ENCODE results near the gene CHRNG.
"Not testable (repeated sequence)": the region's sequence is repeated elsewhere in the genome, so short reads cannot be mapped to it uniquely, and the experiment has no call there.

The CHRNG gene

GRCh38 chr2:232562515-232563151 lies 23.1 kb downstream of the CHRNG start:
- Histone ChIP-seq H3K4me3 (ENCODE audit: insufficient read depth, low read depth, low read length, poor library complexity, severe bottlenecking) (no peak overlapping the region), H3K36me3 (ENCODE audit: control insufficient read depth, insufficient read depth, low read length) (peaks cover 65% of the 10 kb centered on the region), H3K27ac (ENCODE audit: insufficient read depth, low read length, poor library complexity, severe bottlenecking) (no peak overlapping the region), H3K9me3 (ENCODE audit: control insufficient read depth, low read length) (no peaks in the 10 kb centered on the region), H3K27me3 (replicated peaks; ENCODE audit: control insufficient read depth, insufficient read depth, low read length, poor library complexity, severe bottlenecking) (no peaks in the 10 kb centered on the region), H3K4me1 (ENCODE audit: control insufficient read depth, insufficient read depth, low read length, poor library complexity, severe bottlenecking) (no peaks in the 10 kb centered on the region)
- no peak for DNase-seq

GRCh38 chr2:232563580-232563979 lies 24.1 kb downstream of the CHRNG start:
- Histone ChIP-seq H3K4me3 (ENCODE audit: insufficient read depth, low read depth, low read length, poor library complexity, severe bottlenecking) (no peak overlapping the region), H3K9me3 (ENCODE audit: control insufficient read depth, low read length) (no peaks in the 10 kb centered on the region), H3K4me1 (ENCODE audit: control insufficient read depth, insufficient read depth, low read length, poor library complexity, severe bottlenecking) (no peaks in the 10 kb centered on the region), H3K27ac (ENCODE audit: insufficient read depth, low read length, poor library complexity, severe bottlenecking) (no peak overlapping the region), H3K36me3 (ENCODE audit: control insufficient read depth, insufficient read depth, low read length) (peaks cover 65% of the 10 kb centered on the region), H3K27me3 (replicated peaks; ENCODE audit: control insufficient read depth, insufficient read depth, low read length, poor library complexity, severe bottlenecking) (no peaks in the 10 kb centered on the region)
- DNase-seq: no peak

DNA sequence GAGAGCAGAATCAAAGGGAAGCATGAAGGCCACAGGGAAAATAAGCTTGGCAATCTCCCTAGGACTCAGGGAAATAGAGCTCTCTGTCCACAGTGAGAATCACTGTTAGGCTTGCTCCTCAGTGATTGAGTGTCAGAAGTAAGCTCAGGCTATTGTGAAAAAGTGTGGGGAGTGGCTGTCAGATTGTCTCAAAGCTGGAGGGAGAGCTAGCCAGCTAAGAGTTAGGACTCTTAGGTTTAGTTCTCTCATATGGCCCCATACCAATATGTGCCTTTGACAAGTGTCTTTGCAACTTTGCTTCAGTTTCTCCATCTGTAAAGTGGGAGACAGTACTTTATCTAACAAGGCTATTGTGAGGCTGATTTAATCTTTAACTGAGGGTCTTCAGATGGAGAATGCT lies 28.2 kb downstream of the CHRNG start:
- Histone ChIP-seq H3K4me3 (ENCODE audit: insufficient read depth, low read depth, low read length, poor library complexity, severe bottlenecking) (no peak overlapping the region), H3K9me3 (ENCODE audit: control insufficient read depth, low read length) (no peaks in the 10 kb centered on the region), H3K27me3 (replicated peaks; ENCODE audit: control insufficient read depth, insufficient read depth, low read length, poor library complexity, severe bottlenecking) (no peaks in the 10 kb centered on the region), H3K27ac (ENCODE audit: insufficient read depth, low read length, poor library complexity, severe bottlenecking) (no peak overlapping the region), H3K36me3 (ENCODE audit: control insufficient read depth, insufficient read depth, low read length) (peaks cover 64% of the 10 kb centered on the region), H3K4me1 (ENCODE audit: control insufficient read depth, insufficient read depth, low read length, poor library complexity, severe bottlenecking) (no peaks in the 10 kb centered on the region)
- no peak for DNase-seq

DNA sequence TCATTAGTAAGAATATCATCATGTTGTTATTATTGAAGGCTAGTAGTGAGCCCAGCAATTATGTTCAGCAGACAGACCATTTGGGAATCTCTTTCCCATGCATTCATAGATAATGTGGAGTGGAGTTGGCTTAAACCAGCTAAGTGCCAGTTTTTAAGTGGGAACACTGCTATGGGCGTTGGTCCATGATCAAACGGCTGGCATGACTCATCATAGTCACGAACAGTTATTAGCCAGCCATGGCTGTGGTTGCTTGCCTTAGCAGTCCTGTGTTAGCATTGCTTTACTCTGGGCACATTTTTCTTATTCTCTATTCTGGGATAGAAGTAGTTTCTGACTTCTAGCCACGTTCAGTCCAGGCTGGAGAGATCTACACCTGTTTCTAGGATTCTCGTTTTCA lies 28.7 kb downstream of the CHRNG start:
- no peaks in the 10 kb centered on the region for H3K27me3 ChIP-seq (replicated peaks; ENCODE audit: control insufficient read depth, insufficient read depth, low read length, poor library complexity, severe bottlenecking)
- no peak for DNase-seq
- H3K36me3 ChIP-seq (ENCODE audit: control insufficient read depth, insufficient read depth, low read length): peaks cover 68% of the 10 kb centered on the region
- H3K4me3 ChIP-seq (ENCODE audit: insufficient read depth, low read depth, low read length, poor library complexity, severe bottlenecking): no peak overlapping the region
- no peak overlapping the region for H3K27ac ChIP-seq (ENCODE audit: insufficient read depth, low read length, poor library complexity, severe bottlenecking)
- H3K9me3 ChIP-seq (ENCODE audit: control insufficient read depth, low read length): no peaks in the 10 kb centered on the region
- H3K4me1 ChIP-seq (ENCODE audit: control insufficient read depth, insufficient read depth, low read length, poor library complexity, severe bottlenecking): no peaks in the 10 kb centered on the region

GRCh38 chr2:232569541-232569940 lies 30.0 kb downstream of the CHRNG start:
- no peak overlapping the region for H3K4me3 ChIP-seq (ENCODE audit: insufficient read depth, low read depth, low read length, poor library complexity, severe bottlenecking)
- no peaks in the 10 kb centered on the region for H3K27me3 ChIP-seq (replicated peaks; ENCODE audit: control insufficient read depth, insufficient read depth, low read length, poor library complexity, severe bottlenecking)
- no peaks in the 10 kb centered on the region for H3K4me1 ChIP-seq (ENCODE audit: control insufficient read depth, insufficient read depth, low read length, poor library complexity, severe bottlenecking)
- H3K27ac ChIP-seq (ENCODE audit: insufficient read depth, low read length, poor library complexity, severe bottlenecking): no peak overlapping the region
- peaks cover 73% of the 10 kb centered on the region for H3K36me3 ChIP-seq (ENCODE audit: control insufficient read depth, insufficient read depth, low read length)
- no peaks in the 10 kb centered on the region for H3K9me3 ChIP-seq (ENCODE audit: control insufficient read depth, low read length)
- no peak for DNase-seq

DNA sequence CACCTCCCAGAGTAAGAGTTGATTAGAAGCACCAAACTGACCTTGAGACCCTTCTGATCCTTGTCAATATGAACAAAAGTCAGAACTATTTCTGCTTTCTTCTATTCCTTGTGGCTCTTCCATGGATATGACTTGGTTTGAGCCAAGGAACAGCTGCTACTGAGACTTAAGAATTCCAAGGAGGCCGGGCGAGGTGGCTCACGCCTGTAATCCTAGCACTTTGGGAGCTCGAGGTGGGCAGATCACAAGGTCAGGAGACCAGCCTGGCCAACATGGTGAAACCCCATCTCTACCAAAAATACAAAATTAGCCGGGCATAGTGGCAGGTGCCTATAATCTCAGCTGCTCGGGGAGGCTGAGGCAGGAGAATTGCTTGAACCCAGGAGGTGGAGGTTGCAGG lies 31.0 kb downstream of the CHRNG start:
- not testable (repeated sequence) for H3K4me3 ChIP-seq (ENCODE audit: insufficient read depth, low read depth, low read length, poor library complexity, severe bottlenecking); DNase-seq; H3K27ac ChIP-seq (ENCODE audit: insufficient read depth, low read length, poor library complexity, severe bottlenecking); H3K27me3 ChIP-seq (replicated peaks; ENCODE audit: control insufficient read depth, insufficient read depth, low read length, poor library complexity, severe bottlenecking); H3K4me1 ChIP-seq (ENCODE audit: control insufficient read depth, insufficient read depth, low read length, poor library complexity, severe bottlenecking); H3K9me3 ChIP-seq (ENCODE audit: control insufficient read depth, low read length)
- H3K36me3 ChIP-seq (ENCODE audit: control insufficient read depth, insufficient read depth, low read length): peaks cover 71% of the 10 kb centered on the region

DNA sequence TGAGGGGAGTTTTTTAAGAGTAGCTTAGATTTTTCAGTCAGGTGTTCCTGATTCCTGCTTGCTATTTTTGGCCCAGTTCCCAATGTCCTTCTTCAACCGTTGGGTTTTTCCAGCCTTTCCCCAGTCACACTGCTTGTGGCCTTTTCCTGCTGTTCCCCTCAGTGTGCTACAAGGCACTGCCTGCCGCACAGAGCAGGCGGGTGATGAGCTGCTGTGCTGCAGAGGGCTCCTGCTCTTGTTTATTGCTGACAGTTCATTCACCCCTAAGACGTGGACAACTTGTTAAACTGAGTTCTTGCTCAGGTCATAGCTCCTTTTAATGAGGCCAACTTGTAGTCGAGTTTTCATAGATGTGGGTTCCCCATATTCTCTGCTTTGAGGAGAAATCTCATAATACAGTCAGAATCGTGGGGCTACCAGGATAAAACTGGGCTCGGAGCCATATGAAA lies 31.6 kb downstream of the CHRNG start:
- DNase-seq: no peak
- Histone ChIP-seq H3K27ac (ENCODE audit: insufficient read depth, low read length, poor library complexity, severe bottlenecking) (no peak overlapping the region), H3K9me3 (ENCODE audit: control insufficient read depth, low read length) (no peaks in the 10 kb centered on the region), H3K4me1 (ENCODE audit: control insufficient read depth, insufficient read depth, low read length, poor library complexity, severe bottlenecking) (no peaks in the 10 kb centered on the region), H3K36me3 (ENCODE audit: control insufficient read depth, insufficient read depth, low read length) (peaks cover 66% of the 10 kb centered on the region), H3K4me3 (ENCODE audit: insufficient read depth, low read depth, low read length, poor library complexity, severe bottlenecking) (no peak overlapping the region), H3K27me3 (replicated peaks; ENCODE audit: control insufficient read depth, insufficient read depth, low read length, poor library complexity, severe bottlenecking) (no peaks in the 10 kb centered on the region)

GRCh38 chr2:232573042-232573441 lies 33.5 kb downstream of the CHRNG start:
- no peak overlapping the region for H3K27ac ChIP-seq (ENCODE audit: insufficient read depth, low read length, poor library complexity, severe bottlenecking)
- H3K4me1 ChIP-seq (ENCODE audit: control insufficient read depth, insufficient read depth, low read length, poor library complexity, severe bottlenecking): no peaks in the 10 kb centered on the region
- peaks cover 57% of the 10 kb centered on the region for H3K36me3 ChIP-seq (ENCODE audit: control insufficient read depth, insufficient read depth, low read length)
- H3K4me3 ChIP-seq (ENCODE audit: insufficient read depth, low read depth, low read length, poor library complexity, severe bottlenecking): no peak overlapping the region
- no peak for DNase-seq
- no peaks in the 10 kb centered on the region for H3K9me3 ChIP-seq (ENCODE audit: control insufficient read depth, low read length)
- no peaks in the 10 kb centered on the region for H3K27me3 ChIP-seq (replicated peaks; ENCODE audit: control insufficient read depth, insufficient read depth, low read length, poor library complexity, severe bottlenecking)

DNA sequence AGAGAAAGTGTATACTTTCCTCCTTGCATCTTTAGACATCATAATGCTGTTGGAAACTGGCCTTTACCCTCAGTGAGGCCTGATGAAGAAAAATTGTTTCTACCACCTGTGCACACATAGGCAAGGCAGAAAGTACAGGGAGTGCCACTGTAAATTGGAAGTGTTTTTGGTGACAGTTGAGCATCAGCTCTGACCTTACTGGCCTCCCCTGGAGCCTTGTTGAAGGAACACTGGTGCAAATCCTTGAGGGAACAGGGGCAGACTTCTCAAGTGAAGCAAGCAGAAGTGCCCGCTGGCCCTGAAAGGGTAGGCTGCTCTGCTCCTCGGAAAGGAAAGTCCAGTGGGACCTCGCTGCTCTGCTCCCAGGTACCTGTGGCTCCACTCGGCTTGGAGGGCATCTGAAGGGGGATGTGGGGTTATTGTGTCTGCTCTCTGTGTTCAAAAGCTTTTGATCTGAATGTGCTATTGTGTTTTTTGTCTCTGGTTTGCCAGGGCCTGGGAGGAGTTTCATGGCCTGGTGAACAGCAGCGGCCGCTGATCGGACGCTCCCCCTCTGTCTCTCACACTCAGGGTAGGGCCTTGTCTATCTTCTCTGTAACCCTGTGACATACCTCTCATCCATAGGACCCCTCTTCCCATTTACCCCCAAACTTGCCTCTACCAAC lies 34.4 kb downstream of the CHRNG start:
- Histone ChIP-seq H3K4me3 (ENCODE audit: insufficient read depth, low read depth, low read length, poor library complexity, severe bottlenecking) (no peak overlapping the region), H3K27ac (ENCODE audit: insufficient read depth, low read length, poor library complexity, severe bottlenecking) (no peak overlapping the region), H3K36me3 (ENCODE audit: control insufficient read depth, insufficient read depth, low read length) (peaks cover 51% of the 10 kb centered on the region), H3K9me3 (ENCODE audit: control insufficient read depth, low read length) (no peaks in the 10 kb centered on the region), H3K4me1 (ENCODE audit: control insufficient read depth, insufficient read depth, low read length, poor library complexity, severe bottlenecking) (no peaks in the 10 kb centered on the region), H3K27me3 (replicated peaks; ENCODE audit: control insufficient read depth, insufficient read depth, low read length, poor library complexity, severe bottlenecking) (no peaks in the 10 kb centered on the region)
- no peak for DNase-seq

DNA sequence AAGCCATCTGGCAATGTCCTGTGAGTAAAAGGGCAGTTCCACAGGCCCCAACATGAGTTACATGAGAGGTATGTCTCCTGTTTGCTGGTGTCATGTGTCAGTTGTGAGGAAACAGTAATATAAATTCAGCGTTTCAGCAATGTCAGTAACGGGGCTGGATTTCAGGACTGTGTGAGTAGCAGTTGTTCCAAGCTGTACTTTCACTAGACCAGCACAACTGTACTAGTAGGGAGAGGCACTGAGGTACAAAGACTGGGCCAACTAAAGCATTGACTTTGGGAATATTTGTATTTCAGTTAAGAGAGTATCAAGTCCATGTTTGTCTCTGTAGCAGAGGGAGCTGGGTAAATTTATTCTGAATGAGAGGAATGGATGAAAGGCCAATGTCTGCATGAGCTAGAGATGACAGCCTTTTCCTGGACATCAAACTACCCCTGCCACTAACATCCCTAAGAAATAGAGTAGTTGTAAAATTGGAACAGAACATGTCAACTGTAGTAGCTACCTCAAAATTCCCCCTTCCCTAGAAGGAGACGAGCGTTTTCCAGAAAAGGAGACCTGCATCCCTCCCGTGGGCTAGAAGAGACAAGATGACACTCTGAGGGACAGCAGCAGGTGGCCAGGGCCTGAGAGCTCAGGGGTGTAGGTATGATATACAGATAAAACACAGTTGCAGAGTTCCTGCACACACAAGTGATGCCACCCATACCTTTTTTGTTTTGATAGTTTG lies 35.3 kb downstream of the CHRNG start:
- DNase-seq: no peak
- H3K36me3 ChIP-seq (ENCODE audit: control insufficient read depth, insufficient read depth, low read length): peaks cover 53% of the 10 kb centered on the region
- H3K27ac ChIP-seq (ENCODE audit: insufficient read depth, low read length, poor library complexity, severe bottlenecking): no peak overlapping the region

More for the DNA sequence above, 35.3 kb downstream of the CHRNG start:
- H3K27me3 ChIP-seq (replicated peaks; ENCODE audit: control insufficient read depth, insufficient read depth, low read length, poor library complexity, severe bottlenecking): no peaks in the 10 kb centered on the region
- no peaks in the 10 kb centered on the region for H3K9me3 ChIP-seq (ENCODE audit: control insufficient read depth, low read length)
- H3K4me1 ChIP-seq (ENCODE audit: control insufficient read depth, insufficient read depth, low read length, poor library complexity, severe bottlenecking): no peaks in the 10 kb centered on the region
- H3K4me3 ChIP-seq (ENCODE audit: insufficient read depth, low read depth, low read length, poor library complexity, severe bottlenecking): no peak overlapping the region
